K562 (cell line): ENCODE results near the gene SLC22A23. TPM values are rescaled to one million over a fixed set of nuclear protein-coding genes. Genes with fewer than 3 reads are reported as not detected.

Source experiments
- ATAC-seq: fragments of 200-7000 bp; cut with Tn5 transposase; 3 replicates; pipeline ENCODE4 v1.9.1; 2020; ENCODE audit warnings: moderate library complexity
- BruUV-seq: library from RNA; stranded (reverse); fragments of 400-500 nt; replicated peaks from 2 replicates; lab custom pipeline; 2021; lab: Mats Ljungman, UMichigan
- CTCF ChIA-PET: fragments of 300-600 bp; formaldehyde crosslinking; extraction: SDS; loops from one replicate; lab custom pipeline; 2021; ENCODE audit warnings: low intra/inter-chr PET ratio; lab: Yijun Ruan, JAX
- POLR2A ChIA-PET: fragments of 300-600, 350-650 bp; sonication (Branson Sonifier 250); formaldehyde crosslinking; extraction: SDS; loops from one replicate; lab custom pipeline; 2021; ENCODE audit warnings: antibody characterized with exemption, inconsistent platforms; lab: Yijun Ruan, JAX
- DNase-seq, 4 experiments: peaks; one replicate each; pipeline versions ENCODE4 v3.0.0 to v3.0.0-alpha.2; 2011 to 2018; ENCODE audit warnings: low spot score in 3 of 4, mixed read lengths in 3 of 4; ENCODE audit errors: extremely low read depth in 1 of 4
- FAIRE-seq: peaks from 2 replicates; lab custom pipeline; 2011; peaks lifted over from hg19 to GRCh38; lab: Jason Lieb, UNC
- H2AFZ ChIP-seq: 2 replicates; pipeline ENCODE4 v1.6.0; 2011; ENCODE audit warnings: low read depth, low read length, control low read depth, inconsistent platforms
- H3K27ac ChIP-seq: fragments of 200-600 bp; 3 replicates; pipeline ENCODE4 v1.8.0; 2011; ENCODE audit warnings: low read depth, mild to moderate bottlenecking, control low read depth, inconsistent platforms, low read length, moderate library complexity, mixed read lengths; ENCODE audit errors: extremely low read depth
- H3K27me3 ChIP-seq, 2 experiments: fragments of 300-600 bp in 1 of 2; 2 replicates in 1 of 2; 3 replicates in 1 of 2; pipeline versions ENCODE4 v1.6.0 to v1.8.0; 2011; ENCODE audit warnings: inconsistent platforms in 2 of 2, low read length in 2 of 2, mild to moderate bottlenecking in 1 of 2, mixed read lengths in 1 of 2, moderate library complexity in 1 of 2; ENCODE audit not compliant: control insufficient read depth in 2 of 2, insufficient read depth in 2 of 2
- H3K36me3 ChIP-seq: fragments of 300-600 bp; 3 replicates; pipeline ENCODE4 v1.8.0; 2011; ENCODE audit warnings: mild to moderate bottlenecking, low read length, inconsistent platforms; ENCODE audit not compliant: control insufficient read depth, insufficient read depth
- H3K4me1 ChIP-seq, 2 experiments: fragments of 200-600 bp in 1 of 2; replicated peaks in 1 of 2; 2 replicates in 1 of 2; 3 replicates in 1 of 2; pipeline versions ENCODE4 v1.5.1 to v1.8.0; 2011; ENCODE audit warnings: inconsistent platforms in 2 of 2, low read length in 2 of 2, mild to moderate bottlenecking in 1 of 2, mixed read lengths in 1 of 2, moderate library complexity in 1 of 2; ENCODE audit not compliant: control insufficient read depth in 2 of 2, insufficient read depth in 2 of 2
- H3K4me2 ChIP-seq: 2 replicates; pipeline ENCODE4 v1.6.1; 2011; ENCODE audit warnings: low read length, control low read depth, inconsistent platforms, mixed read lengths; ENCODE audit not compliant: insufficient read depth
- H3K4me3 ChIP-seq: fragments of 200-600 bp; sonication (generic), shearing (Covaris generic); 2 replicates; pipeline ENCODE4 v1.5.1; 2016; ENCODE audit warnings: control low read depth, inconsistent platforms
- H3K79me2 ChIP-seq: fragments of 200-600 bp; 3 replicates; pipeline ENCODE4 v1.8.0; 2011; ENCODE audit warnings: low read length, inconsistent platforms; ENCODE audit not compliant: control insufficient read depth, insufficient read depth
- H3K9ac ChIP-seq, 2 experiments: 2 replicates each; pipeline versions ENCODE4 v1.6.0 to v1.6.1; 2011; ENCODE audit warnings: low read depth in 2 of 2, low read length in 2 of 2, control low read depth in 1 of 2, inconsistent platforms in 1 of 2, mild to moderate bottlenecking in 1 of 2, mixed read lengths in 1 of 2; ENCODE audit not compliant: insufficient read depth in 1 of 2
- H3K9me1 ChIP-seq: one replicate; pipeline ENCODE4 v1.6.0; 2011; ENCODE audit warnings: inconsistent platforms, mild to moderate bottlenecking, low read length, moderate library complexity; ENCODE audit not compliant: control insufficient read depth, insufficient read depth
- H3K9me3 ChIP-seq: replicated peaks from 2 replicates; pipeline ENCODE4 v1.5.1; 2011; ENCODE audit warnings: low read depth, low read length, inconsistent platforms; ENCODE audit not compliant: control insufficient read depth, insufficient read depth
- H4K20me1 ChIP-seq: replicated peaks from 2 replicates; pipeline ENCODE4 v1.6.1; 2011; ENCODE audit warnings: low read length, inconsistent platforms, mixed read lengths; ENCODE audit not compliant: control insufficient read depth, insufficient read depth
- CHD1 ChIP-seq: fragments of 200-600 bp; sonication (generic); IDR thresholded peaks from one replicate; pipeline ENCODE4 v1.6.1; 2012; ENCODE audit warnings: mild to moderate bottlenecking, moderate library complexity, low read length, inconsistent platforms
- DDX20 ChIP-seq: fragments of 450-650 bp; IDR thresholded peaks from 2 replicates; pipeline ENCODE4 v1.6.1; 2016; ENCODE audit warnings: missing genetic modification characterization, low read depth, mild to moderate bottlenecking, missing compliant biosample characterization, moderate library complexity
- EP400 ChIP-seq: fragments of 450-650 bp; IDR thresholded peaks from 2 replicates; pipeline ENCODE4 v1.6.1; 2017; ENCODE audit warnings: antibody characterized with exemption, mild to moderate bottlenecking, moderate library complexity
- FOXJ3 ChIP-seq: sonication (generic); formaldehyde crosslinking; IDR thresholded peaks from 2 replicates; pipeline ENCODE4 v1.4.0; 2020; ENCODE audit warnings: mild to moderate bottlenecking, missing genetic modification reagents
- FOXK2 ChIP-seq, 2 experiments: fragments of 450-650 bp; IDR thresholded peaks in 1 of 2; conservative IDR thresholded peaks in 1 of 2; 2 replicates each; pipeline ENCODE4 v1.6.1; 2016; ENCODE audit warnings: low read depth in 2 of 2, mild to moderate bottlenecking in 1 of 2
- HDGF ChIP-seq: fragments of 450-650 bp; IDR thresholded peaks from 2 replicates; pipeline ENCODE4 v1.6.1; 2016
- L3MBTL2 ChIP-seq: fragments of 450-650 bp; IDR thresholded peaks from 2 replicates; pipeline ENCODE4 v1.6.1; 2016; ENCODE audit warnings: mild to moderate bottlenecking, moderate library complexity
- MCM2 ChIP-seq: fragments of 450-650 bp; IDR thresholded peaks from 2 replicates; pipeline ENCODE4 v1.6.1; 2017; ENCODE audit warnings: low read depth, mild to moderate bottlenecking
- ZNF445 ChIP-seq: fragments of 250-450 bp; sonication (Bioruptor Pico); IDR thresholded peaks from 2 replicates; pipeline ENCODE4 v1.4.0; 2020; ENCODE audit warnings: low read depth, mild to moderate bottlenecking, moderate library complexity
- ZSCAN29 ChIP-seq: fragments of 450-650 bp; IDR thresholded peaks from 2 replicates; pipeline ENCODE4 v1.6.1; 2017
- WGBS: fragments of 100-300 bp; shearing (Covaris generic); methylation state at CpG from one replicate; pipeline ENCODE4 v1.1.6; 2016; ENCODE audit warnings: low coverage, mixed read lengths; ENCODE audit not compliant: insufficient coverage; ENCODE audit errors: missing lambda C conversion rate; 5-methylcytosine and 5-hydroxymethylcytosine counted together
- in situ Hi-C: fragments of 300-500 bp; cut with MboI; formaldehyde crosslinking; loops from 4 replicates; pipeline ENCODE4 v1.15.0; 2018; ENCODE audit warnings: inconsistent platforms, mixed read lengths
- intact Hi-C: fragments of 100-400 bp; cut with micrococcal nuclease; formaldehyde crosslinking; loops from 2 replicates; pipeline ENCODE4 v1.14.2; 2022
- polyA plus RNA-seq, 8 experiments: library from polyadenylated mRNA; depleted of rRNA in 4 of 8; stranded (reverse) in 5 of 8; unstranded in 3 of 8; fragments of >200 nt; fragmentation: Nextera tagmentation in 2 of 8; fragmentation: Illumina TruSeq in 1 of 8; extraction: Ambion mirVana in 2 of 8; extraction: Trizol in 1 of 8; gene quantifications; 2 replicates each; pipeline versions ENCODE4 v1.2.1 to v1.2.3, GENCODE V29; 2011 to 2014; ENCODE audit warnings: inconsistent platforms in 1 of 8, missing spikeins in 1 of 8
- total RNA-seq, 7 experiments: library from RNA; depleted of rRNA in 6 of 7; stranded (reverse); fragments of >200 nt in 6 of 7; fragmentation: Illumina TruSeq in 2 of 7; extraction: Trizol in 2 of 7; gene quantifications; 2 replicates each; pipeline versions ENCODE4 v1.2.1 to v1.2.3, GENCODE V29; 2011 to 2021; ENCODE audit warnings: low replicate concordance in 1 of 7
- TF ChIP-seq, protein P1 (sequence below): fragments of 450-650 bp; IDR thresholded peaks from 2 replicates; pipeline ENCODE4 v1.6.1; 2016; ENCODE audit warnings: mild to moderate bottlenecking
- TF ChIP-seq, protein P2 (sequence below): fragments of 250-450 bp; sonication (Bioruptor Pico); IDR thresholded peaks from 2 replicates; pipeline ENCODE4 v1.8.0; 2021; ENCODE audit warnings: borderline replicate concordance, mild to moderate bottlenecking, moderate library complexity; ENCODE audit not compliant: poor library complexity, severe bottlenecking
- TF ChIP-seq, protein P3 (sequence below): fragments of 450-650 bp; formaldehyde crosslinking; IDR thresholded peaks from 2 replicates; pipeline ENCODE4 v1.4.0; 2020; ENCODE audit warnings: mild to moderate bottlenecking
- TF ChIP-seq, protein P4 (sequence below): fragments of 250-450 bp; sonication (Bioruptor Pico); IDR thresholded peaks from 2 replicates; pipeline ENCODE4 v1.8.0; 2021; ENCODE audit warnings: mild to moderate bottlenecking, moderate library complexity

SLC22A23 gene
- total and polyA plus RNA-seq, 9 of the 15 experiments (the other 6 are each of a cell fraction or from before 2014, with no cell fraction given): 0.30 to 8.7 (median 2.5) TPM

DNA sequence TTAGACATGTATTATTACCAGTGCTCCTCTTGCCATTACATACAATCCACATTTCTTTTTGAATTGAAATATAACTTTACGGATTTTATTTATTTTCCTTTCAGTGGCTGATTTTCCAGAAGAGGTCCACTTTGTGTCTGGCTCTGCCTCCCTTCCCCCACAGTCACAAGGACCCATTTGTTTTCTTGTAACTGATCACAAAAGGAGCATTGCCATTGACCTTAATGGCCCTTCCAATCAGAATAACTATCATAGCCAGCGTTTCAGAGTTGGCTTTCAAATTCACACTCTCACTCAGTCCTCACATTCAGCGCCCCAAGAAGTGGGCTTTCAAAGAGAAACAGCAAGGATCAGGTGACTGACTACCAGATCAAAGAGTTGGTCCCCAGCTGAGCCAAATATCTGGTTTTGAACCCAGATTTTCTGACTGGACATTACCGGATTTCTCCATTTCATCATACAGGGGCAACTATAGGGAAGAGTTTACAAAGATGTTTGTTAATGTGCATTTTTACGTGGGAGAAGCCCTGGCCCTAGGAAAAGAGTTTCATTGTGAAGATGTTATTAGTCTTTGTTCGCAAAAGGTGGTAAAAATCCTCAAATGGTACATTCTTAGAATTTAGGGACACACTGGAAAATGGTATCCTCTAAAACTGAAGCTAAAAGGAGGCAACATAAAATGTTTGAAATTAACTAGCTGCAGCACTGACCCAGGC lies 2.0 kb upstream of the SLC22A23 start:
- ATAC-seq (no peak), FAIRE-seq (peak; percentile 74), DNase-seq (no peak)
- H3K79me2 ChIP-seq: peaks cover 23% of the 10 kb centered on the region
- intact Hi-C loops (loop anchor here (5.0 kb wide), 1 partner anchor 273 kb away; no protein-coding TSS in a partner anchor), in situ Hi-C loops (no loop called here)
- H3K9ac ChIP-seq: no peak overlapping the region
- H3K36me3 ChIP-seq: no peaks in the 10 kb centered on the region
- CTCF ChIA-PET: interaction anchor here (0.6 kb wide), 1 partner anchor 188 kb away, joined by 4 read pairs; no protein-coding TSS in a partner anchor
- H3K4me1 ChIP-seq: peaks cover 24 to 40% of the 10 kb centered on the region in 2 experiments
- H3K27ac ChIP-seq: no peak overlapping the region
- H3K9me3 ChIP-seq: no peaks in the 10 kb centered on the region
- peaks cover 12% of the 10 kb centered on the region; the same call in 1 of the 2 replicates for H4K20me1 ChIP-seq
- H2AFZ ChIP-seq: peak overlapping the region; percentile 77
- H3K27me3 ChIP-seq: 0 out of 5 replicates have a peak, but pooled peaks cover 0 to 7% of the 10 kb centered on the region in 2 experiments
- H3K4me2 ChIP-seq: no peak overlapping the region
- no TSS peak for BruUV-seq
- no peaks in the 10 kb centered on the region for H3K9me1 ChIP-seq
- no peak overlapping the region for H3K4me3 ChIP-seq
- POLR2A ChIA-PET: interaction anchor here (0.7 to 3.2 kb wide), 6 partner anchors 10 to 175 kb away, joined by 3 to 21 read pairs (median 5); no protein-coding TSS in a partner anchor
- 49% methylated on average over 6 of the region's 6 CpGs for WGBS
- TF ChIP-seq ZSCAN29 (peak; percentile 58; the same call in 1 of the 2 replicates), FOXK2 (conservative IDR thresholded peaks at IDR 0.05 in 1 of 2, IDR thresholded peaks at IDR 0.05 in 1 of 2; ENCODE audit: low read depth in 2 of 2) (peak in 1 of 2 experiments; percentile 71; a peak in 1 of 4 replicates), ZNF445 (CRISPR knock-in tag) (no peak), CHD1 (no peak), FOXJ3 (no peak), DDX20 (no peak), HDGF (no peak), MCM2 (no peak), L3MBTL2 (no peak), EP400 (no peak)
- TF ChIP-seq, protein P1, sequence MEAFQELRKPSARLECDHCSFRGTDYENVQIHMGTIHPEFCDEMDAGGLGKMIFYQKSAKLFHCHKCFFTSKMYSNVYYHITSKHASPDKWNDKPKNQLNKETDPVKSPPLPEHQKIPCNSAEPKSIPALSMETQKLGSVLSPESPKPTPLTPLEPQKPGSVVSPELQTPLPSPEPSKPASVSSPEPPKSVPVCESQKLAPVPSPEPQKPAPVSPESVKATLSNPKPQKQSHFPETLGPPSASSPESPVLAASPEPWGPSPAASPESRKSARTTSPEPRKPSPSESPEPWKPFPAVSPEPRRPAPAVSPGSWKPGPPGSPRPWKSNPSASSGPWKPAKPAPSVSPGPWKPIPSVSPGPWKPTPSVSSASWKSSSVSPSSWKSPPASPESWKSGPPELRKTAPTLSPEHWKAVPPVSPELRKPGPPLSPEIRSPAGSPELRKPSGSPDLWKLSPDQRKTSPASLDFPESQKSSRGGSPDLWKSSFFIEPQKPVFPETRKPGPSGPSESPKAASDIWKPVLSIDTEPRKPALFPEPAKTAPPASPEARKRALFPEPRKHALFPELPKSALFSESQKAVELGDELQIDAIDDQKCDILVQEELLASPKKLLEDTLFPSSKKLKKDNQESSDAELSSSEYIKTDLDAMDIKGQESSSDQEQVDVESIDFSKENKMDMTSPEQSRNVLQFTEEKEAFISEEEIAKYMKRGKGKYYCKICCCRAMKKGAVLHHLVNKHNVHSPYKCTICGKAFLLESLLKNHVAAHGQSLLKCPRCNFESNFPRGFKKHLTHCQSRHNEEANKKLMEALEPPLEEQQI: no peak
- TF ChIP-seq, protein P2, sequence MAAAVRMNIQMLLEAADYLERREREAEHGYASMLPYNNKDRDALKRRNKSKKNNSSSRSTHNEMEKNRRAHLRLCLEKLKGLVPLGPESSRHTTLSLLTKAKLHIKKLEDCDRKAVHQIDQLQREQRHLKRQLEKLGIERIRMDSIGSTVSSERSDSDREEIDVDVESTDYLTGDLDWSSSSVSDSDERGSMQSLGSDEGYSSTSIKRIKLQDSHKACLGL: no peak
- TF ChIP-seq, protein P3, sequence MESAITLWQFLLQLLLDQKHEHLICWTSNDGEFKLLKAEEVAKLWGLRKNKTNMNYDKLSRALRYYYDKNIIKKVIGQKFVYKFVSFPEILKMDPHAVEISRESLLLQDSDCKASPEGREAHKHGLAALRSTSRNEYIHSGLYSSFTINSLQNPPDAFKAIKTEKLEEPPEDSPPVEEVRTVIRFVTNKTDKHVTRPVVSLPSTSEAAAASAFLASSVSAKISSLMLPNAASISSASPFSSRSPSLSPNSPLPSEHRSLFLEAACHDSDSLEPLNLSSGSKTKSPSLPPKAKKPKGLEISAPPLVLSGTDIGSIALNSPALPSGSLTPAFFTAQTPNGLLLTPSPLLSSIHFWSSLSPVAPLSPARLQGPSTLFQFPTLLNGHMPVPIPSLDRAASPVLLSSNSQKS: no peak
- TF ChIP-seq, protein P4, sequence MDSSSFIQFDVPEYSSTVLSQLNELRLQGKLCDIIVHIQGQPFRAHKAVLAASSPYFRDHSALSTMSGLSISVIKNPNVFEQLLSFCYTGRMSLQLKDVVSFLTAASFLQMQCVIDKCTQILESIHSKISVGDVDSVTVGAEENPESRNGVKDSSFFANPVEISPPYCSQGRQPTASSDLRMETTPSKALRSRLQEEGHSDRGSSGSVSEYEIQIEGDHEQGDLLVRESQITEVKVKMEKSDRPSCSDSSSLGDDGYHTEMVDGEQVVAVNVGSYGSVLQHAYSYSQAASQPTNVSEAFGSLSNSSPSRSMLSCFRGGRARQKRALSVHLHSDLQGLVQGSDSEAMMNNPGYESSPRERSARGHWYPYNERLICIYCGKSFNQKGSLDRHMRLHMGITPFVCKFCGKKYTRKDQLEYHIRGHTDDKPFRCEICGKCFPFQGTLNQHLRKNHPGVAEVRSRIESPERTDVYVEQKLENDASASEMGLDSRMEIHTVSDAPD (CRISPR knock-in tag): no peak
